ENCODE measurements around the gene RGS9.

RGS9 gene

GRCh38 chr17:65156185-65156834, 19.1 kb downstream of the RGS9 start:
- DNase-seq (ENCODE audit: low read depth in 1 of 2, low spot score in 1 of 2) = no peak
- Histone ChIP-seq H3K27ac (replicated peaks) (no peak overlapping the region; the same call in 1 of the 2 replicates), H3K27me3 (ENCODE audit: insufficient read depth, poor library complexity, severe bottlenecking) (no peaks in the 10 kb centered on the region), H3K4me3 (replicated peaks; ENCODE audit: insufficient read depth, low read length) (no peak overlapping the region)
- no peak for TF ChIP-seq REST (IDR thresholded peaks at IDR 0.05; ENCODE audit: insufficient replicate concordance, low read depth)
- no peak for TF ChIP-seq CTCF (IDR thresholded peaks at IDR 0.05; ENCODE audit: insufficient read depth, low read length)
- no peak for TF ChIP-seq SPI1 (IDR thresholded peaks at IDR 0.05; ENCODE audit: borderline replicate concordance, low read depth)
- no peak for TF ChIP-seq POLR2AphosphoS5 (IDR thresholded peaks at IDR 0.05; ENCODE audit: low read depth)
- no peak for TF ChIP-seq GABPA (IDR thresholded peaks at IDR 0.05; ENCODE audit: low read depth)

- TF ChIP-seq CTCF (IDR thresholded peaks at IDR 0.05; ENCODE audit: insufficient read depth, low read length) = no peak
- Histone ChIP-seq H3K27ac (replicated peaks) (no peak overlapping the region), H3K4me3 (replicated peaks; ENCODE audit: insufficient read depth, low read length) (no peak overlapping the region), H3K27me3 (ENCODE audit: insufficient read depth, poor library complexity, severe bottlenecking) (no peaks in the 10 kb centered on the region)
- no peak for DNase-seq (ENCODE audit: low read depth in 1 of 2, low spot score in 1 of 2)
These were observed 19.8 kb downstream of the RGS9 start for GRCh38 chr17:65156835-65157565.

GRCh38 chr17:65158041-65158440, 20.9 kb downstream of the RGS9 start:
- TF ChIP-seq SPI1 (IDR thresholded peaks at IDR 0.05; ENCODE audit: borderline replicate concordance, low read depth) = peak; percentile 71; the same call in 1 of the 2 replicates
- no peak for TF ChIP-seq REST (IDR thresholded peaks at IDR 0.05; ENCODE audit: insufficient replicate concordance, low read depth)
- Histone ChIP-seq H3K4me3 (replicated peaks; ENCODE audit: insufficient read depth, low read length) (no peak overlapping the region), H3K27me3 (ENCODE audit: insufficient read depth, poor library complexity, severe bottlenecking) (no peaks in the 10 kb centered on the region), H3K27ac (replicated peaks) (no peak overlapping the region)
- DNase-seq (ENCODE audit: low read depth in 1 of 2, low spot score in 1 of 2) = peak in 1 of 2 experiments; percentile 71

- Histone ChIP-seq H3K27me3 (ENCODE audit: insufficient read depth, poor library complexity, severe bottlenecking) (no peaks in the 10 kb centered on the region), H3K4me3 (replicated peaks; ENCODE audit: insufficient read depth, low read length) (no peak overlapping the region), H3K27ac (replicated peaks) (no peak overlapping the region)
- DNase-seq (ENCODE audit: low read depth in 1 of 2, low spot score in 1 of 2) = no peak
- TF ChIP-seq GABPA (IDR thresholded peaks at IDR 0.05; ENCODE audit: low read depth) (no peak), POLR2AphosphoS5 (IDR thresholded peaks at IDR 0.05; ENCODE audit: low read depth) (no peak), REST (IDR thresholded peaks at IDR 0.05; ENCODE audit: insufficient replicate concordance, low read depth) (no peak), CTCF (IDR thresholded peaks at IDR 0.05; ENCODE audit: insufficient read depth, low read length) (no peak), SPI1 (IDR thresholded peaks at IDR 0.05; ENCODE audit: borderline replicate concordance, low read depth) (no peak)
These were observed 21.5 kb downstream of the RGS9 start for GRCh38 chr17:65158622-65159021.

All from HL-60 (cell line).